NCI-H526 (cell line): Measurements from ENCODE around the gene MPRIP.

ENCODE experiments used
- DNase-seq, 2 experiments: peaks; one replicate each; lab custom pipeline; 2025; lab: John Stamatoyannopoulos, UW

The MPRIP gene

GRCh38 chr17:17109256-17109655, 67.0 kb downstream of the MPRIP start:
- peak; percentile 38 to 61 for DNase-seq

DNA sequence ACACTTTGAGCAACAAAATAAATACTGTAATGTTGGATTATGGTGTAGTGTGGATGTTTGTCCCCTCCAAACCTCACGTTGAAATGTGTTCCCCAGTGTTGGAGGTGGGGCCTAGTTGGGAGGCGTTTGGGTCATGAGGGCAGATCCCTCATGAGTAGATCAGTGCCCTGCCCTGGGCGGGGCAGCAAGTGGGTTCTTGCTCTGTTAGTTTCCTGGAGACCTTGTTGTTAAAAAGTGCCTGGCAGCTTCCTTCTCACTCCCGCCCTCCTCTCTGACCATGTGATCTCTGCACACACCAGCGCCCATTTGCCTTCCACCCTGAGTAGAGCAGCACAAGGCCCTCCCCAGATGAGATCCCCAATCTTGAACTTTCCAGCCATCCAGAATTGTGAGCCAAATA, 67.7 kb downstream of the MPRIP start:
- DNase-seq: peak in 1 of 2 experiments; percentile 20

DNA sequence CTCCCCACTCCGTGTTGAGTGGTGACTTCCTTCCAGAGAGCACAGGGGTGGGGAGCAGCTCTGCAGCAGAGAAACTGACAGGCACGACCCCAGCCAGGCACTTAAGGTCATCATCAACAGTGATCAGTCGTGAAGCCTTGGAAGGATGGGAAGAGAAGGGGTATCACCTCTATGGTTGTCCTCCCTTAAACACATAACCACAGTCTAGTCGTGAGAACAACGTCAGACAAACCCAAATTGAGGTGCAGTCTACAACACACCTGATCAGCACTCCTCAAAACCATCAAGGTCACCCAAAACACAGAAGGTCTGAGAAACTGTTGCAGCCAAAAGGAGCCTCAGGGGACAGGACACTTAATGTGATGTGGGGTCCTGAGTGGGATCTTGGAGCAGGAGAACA, 68.3 kb downstream of the MPRIP start:
- DNase-seq: no peak

- peak in 1 of 2 experiments; percentile 49 for DNase-seq
These were observed 69.4 kb downstream of the MPRIP start for GRCh38 chr17:17111401-17112393.

DNA sequence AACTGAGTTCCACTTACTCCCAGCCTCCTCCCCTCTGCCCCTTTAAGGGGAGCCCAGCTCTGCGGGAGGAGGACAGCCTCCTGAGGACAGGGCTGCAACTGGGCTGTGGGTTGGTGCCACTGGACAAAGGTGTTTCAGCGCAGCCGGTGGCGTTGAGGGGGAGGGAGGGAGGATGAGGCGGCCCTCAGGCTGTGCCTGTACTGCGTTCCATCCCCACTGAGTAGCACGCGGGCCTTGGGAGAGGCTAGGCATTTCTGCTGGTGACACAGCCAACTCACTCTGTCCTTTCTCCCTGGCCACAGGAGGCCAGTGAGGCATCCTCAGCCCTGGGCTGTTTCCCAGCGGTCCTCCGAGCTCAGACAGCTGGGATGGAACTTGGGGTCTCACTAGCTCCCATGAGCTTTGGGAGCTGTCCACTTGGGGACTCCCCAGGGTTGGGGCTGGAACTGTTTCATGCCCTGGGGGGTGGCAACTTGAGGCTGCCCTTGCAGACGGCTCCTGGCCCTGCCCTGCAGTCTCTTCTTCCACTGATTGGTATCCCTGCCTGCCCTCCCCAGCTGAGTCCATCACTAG, 70.5 kb downstream of the MPRIP start:
- DNase-seq: no peak

DNA sequence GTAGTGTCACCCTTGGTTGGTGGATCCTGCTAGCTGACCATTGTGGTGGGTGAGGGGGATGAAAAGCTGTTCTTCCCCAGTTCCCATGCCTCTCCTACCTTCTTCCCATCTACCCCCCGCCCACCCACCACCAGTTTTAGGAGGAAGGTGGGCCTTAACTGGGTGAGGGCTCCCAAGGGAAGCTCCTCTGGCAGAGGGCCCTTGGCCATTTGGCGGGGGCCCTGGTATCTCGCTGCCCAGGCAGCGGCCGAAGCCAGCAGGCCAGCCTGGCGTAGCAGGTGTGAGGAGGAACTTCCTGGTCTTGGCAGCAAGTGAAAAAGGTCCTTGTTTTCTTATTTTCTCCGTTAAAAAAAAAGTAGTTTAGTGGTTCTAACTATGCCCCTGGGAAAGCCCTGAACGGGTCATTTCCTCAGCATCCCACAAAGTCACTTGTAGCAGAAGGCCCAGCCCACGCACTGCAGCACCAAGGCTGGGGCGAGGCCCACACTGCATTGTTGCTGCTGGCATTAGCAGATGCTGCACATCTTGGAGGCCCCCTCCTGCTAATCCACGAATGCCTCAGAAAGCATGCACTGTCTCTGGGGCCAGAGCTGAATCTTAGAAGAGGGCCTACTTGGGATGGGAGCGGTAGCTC, 72.5 kb downstream of the MPRIP start:
- no peak for DNase-seq

DNA sequence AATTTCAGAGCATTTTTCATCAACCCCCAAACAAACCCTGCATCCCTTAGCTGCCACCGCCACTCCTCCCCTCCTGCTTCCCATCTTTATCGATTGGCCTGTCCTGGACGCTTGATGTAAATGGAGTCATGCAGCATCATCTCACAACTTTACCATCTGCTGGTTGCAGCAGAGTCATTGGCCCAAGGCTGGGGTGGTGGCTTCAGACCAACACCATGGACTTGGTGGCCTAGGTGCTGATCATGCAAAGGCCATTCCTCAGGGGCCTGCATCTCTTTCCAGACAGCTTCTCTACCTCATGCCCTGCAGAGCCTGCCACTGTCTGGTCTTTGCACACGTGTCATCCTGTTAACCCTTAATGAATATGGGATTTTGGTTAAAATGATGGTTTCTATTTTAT, 73.4 kb downstream of the MPRIP start:
- no peak for DNase-seq

- DNase-seq: no peak
These were observed 74.1 kb downstream of the MPRIP start for GRCh38 chr17:17116406-17116805.

- DNase-seq: no peak
These were observed 75.7 kb downstream of the MPRIP start for GRCh38 chr17:17117923-17118322.

DNA sequence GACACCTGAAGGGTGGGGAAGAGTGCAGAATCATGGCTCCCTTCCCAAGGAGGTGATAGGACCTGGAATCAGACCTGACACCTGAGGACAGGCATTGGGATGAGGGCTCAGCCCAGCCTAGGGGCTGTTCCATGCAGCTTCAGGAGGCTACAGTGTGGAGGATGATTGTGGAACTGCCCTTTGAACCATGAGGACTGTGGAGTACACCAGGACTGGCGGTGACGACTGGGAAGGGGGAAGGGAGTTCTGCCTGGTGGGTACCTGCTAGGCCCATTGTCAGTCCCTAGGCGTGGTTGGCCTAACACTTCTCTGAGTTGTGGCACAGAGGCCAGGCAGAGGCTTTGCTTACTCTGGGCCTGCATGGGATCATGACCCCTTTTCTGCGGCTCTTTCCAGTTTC, 76.1 kb downstream of the MPRIP start:
- DNase-seq: no peak

DNA sequence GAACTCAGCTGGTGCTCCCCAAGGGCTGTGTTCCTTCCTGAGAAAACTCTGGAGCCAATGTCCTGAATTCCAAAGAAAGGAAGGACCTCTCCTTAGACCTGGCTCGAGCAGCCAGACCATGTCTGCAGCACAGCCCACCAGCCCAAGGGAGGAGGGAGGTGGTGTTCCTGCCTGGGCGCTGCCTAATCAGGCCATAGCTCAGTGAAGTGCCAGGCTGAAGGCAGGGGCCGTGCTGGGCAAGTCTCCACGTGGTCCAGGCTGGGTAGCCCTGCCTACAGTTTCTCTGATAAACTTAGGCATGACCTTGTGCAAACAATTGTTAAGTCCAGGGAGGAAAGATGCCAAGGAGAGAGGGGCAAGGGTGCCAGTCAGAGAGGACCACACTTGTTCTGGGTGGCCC, 76.8 kb downstream of the MPRIP start:
- DNase-seq: no peak

GRCh38 chr17:17119533-17119932, 77.3 kb downstream of the MPRIP start:
- no peak for DNase-seq

- DNase-seq: no peak
These were observed 78.0 kb downstream of the MPRIP start for GRCh38 chr17:17120294-17120693.

DNA sequence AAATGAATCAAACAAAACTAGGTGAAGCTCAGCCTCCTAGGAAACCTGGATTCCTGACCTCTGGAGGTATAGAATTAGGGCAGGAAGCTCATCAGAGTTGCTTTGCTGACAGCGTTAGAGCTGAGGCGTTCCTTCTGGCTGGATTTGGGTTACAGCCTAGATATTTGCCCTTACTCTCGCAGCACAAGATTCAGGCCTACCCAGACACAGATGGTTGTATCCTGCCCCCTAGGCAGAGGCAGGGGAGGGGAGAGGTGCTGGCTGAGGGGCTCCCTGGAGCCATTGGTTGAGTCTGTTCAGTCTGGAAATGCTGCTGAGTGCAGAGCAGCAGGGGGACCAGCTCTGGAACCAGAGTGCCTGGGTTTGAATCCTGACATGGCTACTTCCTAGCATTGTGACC, 78.4 kb downstream of the MPRIP start:
- DNase-seq: no peak

DNA sequence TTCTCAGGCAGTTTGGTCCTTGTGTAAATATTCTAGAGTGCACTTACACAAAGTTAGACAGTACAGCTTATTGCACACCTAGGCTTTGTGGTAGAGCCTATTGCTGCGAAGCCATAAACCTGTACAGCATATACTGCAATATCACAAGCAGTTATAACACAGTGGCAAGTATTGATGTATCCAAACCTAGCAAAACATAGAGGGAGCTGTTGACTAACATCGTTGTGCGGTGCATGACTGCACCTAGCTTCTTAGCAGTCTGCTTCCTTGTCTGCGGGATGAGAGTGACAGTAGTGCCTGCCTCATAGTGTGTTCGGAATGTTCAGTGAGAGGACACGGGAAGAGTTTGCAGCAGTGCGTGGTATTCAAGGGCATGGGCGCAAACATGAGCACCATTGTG, 78.9 kb downstream of the MPRIP start:
- DNase-seq: no peak

DNA sequence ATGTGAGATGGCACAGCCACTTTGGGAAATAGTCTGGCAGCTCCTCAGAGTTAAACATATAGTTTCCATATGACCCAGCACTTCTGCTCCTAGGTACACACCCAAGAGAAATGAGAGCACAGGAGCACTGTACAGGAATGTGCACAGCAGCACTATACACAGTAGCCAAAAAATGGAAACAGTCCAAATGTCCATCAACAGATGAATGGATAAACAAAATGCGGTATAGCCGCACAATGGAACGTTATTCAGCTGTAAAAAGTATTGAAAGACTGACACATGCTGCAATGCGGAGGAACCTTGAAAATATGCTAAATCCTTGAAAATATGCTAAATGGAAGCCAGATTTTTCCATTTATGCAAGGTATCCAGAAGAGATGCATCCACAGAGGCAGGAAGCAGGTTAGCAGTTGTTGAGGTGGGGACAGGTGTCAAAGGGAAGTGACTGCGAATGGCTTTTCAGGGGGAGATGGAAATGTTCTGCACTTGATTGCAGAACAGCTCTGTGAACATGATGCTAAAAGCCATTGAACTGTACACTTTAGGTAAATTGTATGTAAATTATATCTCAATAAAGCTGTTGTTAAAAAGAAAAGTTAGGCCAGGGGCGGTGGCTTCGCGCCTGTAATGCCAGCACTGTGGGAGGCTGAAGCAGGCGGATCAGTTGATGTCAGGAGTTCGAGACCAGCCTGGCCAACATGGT, 80.7 kb downstream of the MPRIP start:
- peak; percentile 67 to 80 for DNase-seq

DNA sequence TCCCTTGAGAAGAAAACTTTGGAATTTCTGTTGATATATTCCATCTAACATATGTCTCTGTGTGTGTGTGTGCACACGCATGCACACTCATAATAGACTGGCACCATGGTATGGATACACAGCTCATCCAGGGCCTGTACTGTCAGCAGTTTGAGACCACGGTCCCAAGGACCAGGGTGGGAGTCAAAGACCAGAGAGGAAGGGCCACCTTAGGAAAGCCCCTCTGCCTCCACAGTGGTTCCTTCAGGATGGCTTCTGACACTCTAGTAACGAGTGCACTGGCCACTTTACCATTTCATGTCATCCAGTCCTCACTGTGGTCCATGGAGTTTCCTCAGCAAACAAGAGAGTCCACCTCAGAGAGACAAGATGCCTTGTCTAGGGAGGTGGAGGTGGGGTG, 82.1 kb downstream of the MPRIP start:
- DNase-seq: no peak

- no peak for DNase-seq
These were observed 83.2 kb downstream of the MPRIP start for GRCh38 chr17:17125136-17126084.

DNA sequence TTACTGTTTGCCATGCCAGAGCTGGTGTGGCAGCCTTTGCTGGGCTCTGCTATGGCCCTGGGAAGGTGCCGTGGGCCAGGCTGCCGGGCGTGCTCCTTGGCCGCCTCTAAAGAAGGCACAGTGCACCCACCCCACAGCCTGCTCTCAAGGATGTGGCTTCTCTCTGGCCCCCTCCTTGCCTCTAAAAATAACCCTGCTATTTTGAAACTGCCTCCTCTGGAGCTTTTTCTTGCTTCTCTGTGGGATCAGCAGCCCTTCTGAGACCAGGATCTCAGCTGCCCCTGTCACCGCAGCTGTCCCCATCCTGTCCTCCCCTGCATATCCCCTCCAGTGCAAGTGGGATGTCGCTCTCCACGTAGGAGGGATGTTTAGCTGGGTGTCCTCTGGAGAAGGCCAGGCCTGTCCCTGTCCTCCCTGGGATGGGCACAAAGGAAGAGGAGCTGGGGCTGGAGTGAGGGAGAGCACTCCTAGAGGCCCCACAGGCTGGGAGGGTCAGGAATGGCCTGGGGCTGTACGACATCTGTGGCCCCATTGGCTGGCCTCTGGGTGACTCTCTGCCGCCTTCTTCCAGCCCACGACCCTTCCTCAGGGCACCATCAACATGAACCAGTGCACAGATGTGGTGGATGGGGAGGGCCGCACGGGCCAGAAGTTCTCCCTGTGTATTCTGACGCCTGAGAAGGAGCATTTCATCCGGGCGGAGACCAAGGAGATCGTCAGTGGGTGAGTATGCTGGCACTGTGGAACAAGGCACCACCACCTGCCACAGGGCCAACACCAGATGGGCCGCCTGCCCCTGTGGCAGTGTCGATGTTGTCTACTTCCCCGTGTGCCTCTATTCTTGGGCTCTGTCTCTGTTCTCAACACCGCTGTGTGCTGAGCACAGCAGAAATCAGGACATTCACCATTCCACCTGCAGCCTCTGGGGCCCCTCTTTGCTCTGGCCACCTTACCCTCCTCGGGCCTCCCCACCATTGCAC, 84.2 kb downstream of the MPRIP start:
- no peak for DNase-seq

DNA sequence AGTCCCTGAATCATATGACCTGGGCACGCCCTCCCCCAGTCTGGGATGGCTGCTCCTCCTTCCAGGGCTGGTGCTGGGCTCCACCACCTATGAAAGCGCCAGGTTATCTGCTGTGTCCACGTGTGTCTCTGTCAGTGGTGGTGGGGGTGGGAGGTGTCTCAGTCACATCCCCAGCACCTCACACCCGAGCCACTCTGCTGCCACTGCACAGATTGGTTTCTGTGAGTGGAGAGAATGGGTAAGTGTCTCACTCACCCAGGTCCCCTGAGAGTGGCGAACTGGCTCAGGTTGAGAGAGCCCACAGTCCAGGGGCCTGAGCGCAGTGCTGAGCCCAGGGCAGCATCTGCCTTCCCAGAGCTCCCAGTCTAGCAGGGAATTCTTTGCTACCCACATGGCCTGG, 84.9 kb downstream of the MPRIP start:
- DNase-seq: no peak
